HCT116 (cell line): ENCODE data around the gene GCNT4. TPM values are rescaled to one million over a fixed set of nuclear protein-coding genes. Genes with fewer than 3 reads are reported as not detected.

Experiments
- CEBPB ChIP-seq: IDR thresholded peaks from 2 replicates; pipeline ENCODE4 v1.6.1; 2012; ENCODE audit warnings: low read depth
- EZH2 ChIP-seq: fragments of 200-600 bp; sonication (generic); IDR thresholded peaks from 2 replicates; pipeline ENCODE4 v1.6.1; 2017; ENCODE audit warnings: antibody characterized with exemption, mixed run types
- POLR2A ChIP-seq: IDR thresholded peaks from 2 replicates; pipeline ENCODE4 v1.7.0; 2011; ENCODE audit warnings: borderline replicate concordance; ENCODE audit not compliant: insufficient read depth, insufficient read length; ENCODE audit errors: extremely low read depth
- total RNA-seq: library from RNA; stranded (reverse); gene quantifications from one replicate; pipeline ENCODE4 v1.2.1, GENCODE V29; 2021; ENCODE audit not compliant: unreplicated experiment
- TF ChIP-seq, protein P1 (sequence below): IDR thresholded peaks from 2 replicates; pipeline ENCODE4 v1.6.1; 2012

GCNT4 gene
- total RNA-seq, 1 experiment from 2014 or later: 0.07 TPM

DNA sequence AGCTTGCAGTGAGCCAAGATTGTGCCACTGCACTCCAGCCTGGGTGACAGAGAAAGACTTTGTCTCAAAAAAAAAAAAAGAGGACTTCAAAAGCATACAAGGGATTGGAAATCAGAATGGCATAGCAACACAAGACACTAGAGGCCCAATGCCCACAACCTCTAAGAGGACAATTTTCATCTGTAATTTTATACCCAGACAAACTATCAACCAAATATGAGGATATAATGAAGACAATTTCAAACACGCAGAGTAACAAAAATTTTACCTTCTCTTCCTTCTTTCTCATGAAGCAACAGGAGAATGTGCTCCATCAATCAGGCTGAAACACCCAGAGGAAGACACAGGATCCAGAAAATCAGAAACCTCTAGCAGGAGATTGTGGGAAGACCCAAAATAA is 46.8 kb downstream of the GCNT4 start (continued):
- TF ChIP-seq, protein P1, sequence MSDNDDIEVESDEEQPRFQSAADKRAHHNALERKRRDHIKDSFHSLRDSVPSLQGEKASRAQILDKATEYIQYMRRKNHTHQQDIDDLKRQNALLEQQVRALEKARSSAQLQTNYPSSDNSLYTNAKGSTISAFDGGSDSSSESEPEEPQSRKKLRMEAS: no peak
- no peak for TF ChIP-seq POLR2A
- no peak for TF ChIP-seq EZH2
- TF ChIP-seq CEBPB: no peak

Other genes starting within 250 kb of the GCNT4 start
- gene FAM169A, start 186.2 kb downstream of the GCNT4 start, total RNA-seq: 23.2 TPM
- gene ANKRD31, start 184.3 kb upstream of the GCNT4 start, total RNA-seq: 0.30 TPM